ENCODE results near the gene HORMAD2. TPM values are rescaled to one million over a fixed set of nuclear protein-coding genes. Genes with fewer than 3 reads are reported as not detected.

The HORMAD2 gene
- total and polyA plus RNA-seq, 2 donors (not counting 1 experiment from before 2014, with no cell fraction given) = not detected

DNA sequence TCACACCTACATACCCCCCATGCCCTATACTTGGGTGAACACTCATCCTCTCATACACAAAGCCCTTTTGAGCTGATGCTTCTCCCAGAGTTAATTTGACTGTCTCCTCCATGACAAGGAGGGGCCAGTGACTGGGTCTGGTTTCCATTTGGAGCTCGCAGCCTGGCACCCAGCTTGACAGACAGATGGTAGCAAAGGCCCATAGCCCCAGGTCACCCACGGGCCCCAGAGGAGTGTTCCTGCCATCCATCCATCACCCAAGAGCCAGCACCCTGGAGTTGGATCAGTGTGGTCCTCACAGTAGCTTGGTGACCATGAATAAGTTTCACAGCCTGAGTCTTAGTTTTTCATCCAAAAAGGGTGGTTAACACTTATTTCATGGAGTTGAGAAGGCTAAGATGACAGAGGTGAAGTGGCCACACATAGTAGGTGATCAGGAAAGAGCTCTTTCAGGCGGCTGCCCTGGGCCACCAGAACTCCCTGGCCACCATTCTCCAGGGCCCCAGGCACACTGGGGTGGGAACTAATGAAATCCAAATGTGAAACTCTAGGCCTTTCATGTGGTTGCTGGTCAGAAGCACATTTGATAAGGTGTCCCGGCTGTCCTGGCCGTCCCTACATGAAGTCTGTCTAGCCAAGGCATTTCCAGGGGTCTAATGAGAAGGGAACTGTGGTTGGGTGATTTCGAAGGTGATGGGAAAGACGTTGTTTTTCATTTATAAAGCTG lies 123.9 kb downstream of the HORMAD2 start:
- H3K4me1 Mint-ChIP-seq = no peaks in the 10 kb centered on the region
- DNase-seq (no peak), ATAC-seq (ENCODE audit: low read depth) (no peak)
- POLR2A ChIA-PET = no interaction called here
- WGBS (ENCODE audit: insufficient coverage) = 84% methylated on average over 6 of the region's 7 CpGs
- Histone ChIP-seq H3K36me3 (replicated peaks in 1 of 2; ENCODE audit: control extremely low read depth in 1 of 2, control insufficient read depth in 1 of 2, extremely low read depth in 1 of 2, insufficient read depth in 2 of 2, low read length in 1 of 2) (no peaks in the 10 kb centered on the region), H3K4me3 (ENCODE audit: control extremely low read depth in 1 of 5, extremely low read depth in 1 of 5, insufficient read depth in 1 of 5, low read depth in 2 of 5, low read length in 4 of 5) (no peak overlapping the region), H3K79me2 (ENCODE audit: control insufficient read depth, insufficient read depth, low read length) (no peaks in the 10 kb centered on the region), H3K4me2 (replicated peaks; ENCODE audit: low read depth, low read length, poor library complexity, severe bottlenecking) (no peak overlapping the region), H3K9ac (ENCODE audit: low read length) (no peak overlapping the region), H2AFZ (ENCODE audit: insufficient read depth, low read depth, low read length, poor library complexity, severe bottlenecking) (no peak overlapping the region), H3K27ac (ENCODE audit: low read length in 2 of 2) (no peak overlapping the region), H4K20me1 (ENCODE audit: control insufficient read depth, insufficient read depth, low read length, poor library complexity, severe bottlenecking) (no peaks in the 10 kb centered on the region), H3K4me1 (ENCODE audit: control insufficient read depth in 2 of 2, insufficient read depth in 2 of 2, low read length in 2 of 2) (no peaks in the 10 kb centered on the region), H3K9me3 (ENCODE audit: control extremely low read depth in 1 of 3, control insufficient read depth in 2 of 3, insufficient read depth in 1 of 3, low read length in 2 of 3) (no peaks in the 10 kb centered on the region), H3K27me3 (replicated peaks in 1 of 4; ENCODE audit: control extremely low read depth in 1 of 4, control insufficient read depth in 3 of 4, insufficient read depth in 4 of 4, low read length in 3 of 4) (no peaks in the 10 kb centered on the region)
- H3K9me3 Mint-ChIP-seq (ENCODE audit: insufficient read depth) = no peaks in the 10 kb centered on the region
- H3K27ac Mint-ChIP-seq = no peak overlapping the region
- intact Hi-C loops (cut with micrococcal nuclease) = no loop called here
- CTCF ChIA-PET = interaction anchor here (0.8 kb wide), 1 partner anchor 19 kb away, joined by 3 read pairs; no protein-coding TSS in a partner anchor
- H3K4me3 Mint-ChIP-seq = no peak overlapping the region
- TF ChIP-seq, protein P1, sequence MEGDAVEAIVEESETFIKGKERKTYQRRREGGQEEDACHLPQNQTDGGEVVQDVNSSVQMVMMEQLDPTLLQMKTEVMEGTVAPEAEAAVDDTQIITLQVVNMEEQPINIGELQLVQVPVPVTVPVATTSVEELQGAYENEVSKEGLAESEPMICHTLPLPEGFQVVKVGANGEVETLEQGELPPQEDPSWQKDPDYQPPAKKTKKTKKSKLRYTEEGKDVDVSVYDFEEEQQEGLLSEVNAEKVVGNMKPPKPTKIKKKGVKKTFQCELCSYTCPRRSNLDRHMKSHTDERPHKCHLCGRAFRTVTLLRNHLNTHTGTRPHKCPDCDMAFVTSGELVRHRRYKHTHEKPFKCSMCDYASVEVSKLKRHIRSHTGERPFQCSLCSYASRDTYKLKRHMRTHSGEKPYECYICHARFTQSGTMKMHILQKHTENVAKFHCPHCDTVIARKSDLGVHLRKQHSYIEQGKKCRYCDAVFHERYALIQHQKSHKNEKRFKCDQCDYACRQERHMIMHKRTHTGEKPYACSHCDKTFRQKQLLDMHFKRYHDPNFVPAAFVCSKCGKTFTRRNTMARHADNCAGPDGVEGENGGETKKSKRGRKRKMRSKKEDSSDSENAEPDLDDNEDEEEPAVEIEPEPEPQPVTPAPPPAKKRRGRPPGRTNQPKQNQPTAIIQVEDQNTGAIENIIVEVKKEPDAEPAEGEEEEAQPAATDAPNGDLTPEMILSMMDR (IDR thresholded peaks at IDR 0.05) = no peak
- no peak for TF ChIP-seq EZH2 (IDR thresholded peaks at IDR 0.05; ENCODE audit: borderline replicate concordance, insufficient read depth, low read depth, low read length, poor library complexity, severe bottlenecking)
- no peaks in the 10 kb centered on the region for H3K27me3 Mint-ChIP-seq

DNA sequence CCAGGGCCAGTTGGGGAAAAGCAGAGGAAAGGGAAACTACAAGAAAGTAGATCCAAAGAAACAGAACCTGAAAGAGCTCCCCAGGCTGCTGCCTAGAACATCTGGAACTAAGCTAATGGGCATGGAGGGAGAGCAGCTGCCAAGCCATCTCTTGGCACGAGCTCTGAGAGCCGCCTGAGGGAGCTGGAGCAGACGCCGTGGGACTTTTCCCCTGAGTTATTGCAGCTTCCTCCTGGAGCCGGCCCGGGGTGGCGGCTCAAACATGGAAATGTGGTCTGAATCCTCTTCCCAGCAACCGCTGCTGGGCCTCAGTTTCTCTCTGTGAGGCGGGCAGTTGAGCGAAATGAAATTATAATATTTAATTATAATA lies 124.5 kb downstream of the HORMAD2 start:
- H3K79me2 ChIP-seq (ENCODE audit: control insufficient read depth, insufficient read depth, low read length) = no peaks in the 10 kb centered on the region
- no peaks in the 10 kb centered on the region for H3K36me3 ChIP-seq (replicated peaks in 1 of 2; ENCODE audit: control extremely low read depth in 1 of 2, control insufficient read depth in 1 of 2, extremely low read depth in 1 of 2, insufficient read depth in 2 of 2, low read length in 1 of 2)
- Mint-ChIP-seq H3K27ac (no peak overlapping the region), H3K27me3 (no peaks in the 10 kb centered on the region), H3K9me3 (ENCODE audit: insufficient read depth) (no peaks in the 10 kb centered on the region), H3K4me3 (no peak overlapping the region), H3K4me1 (no peaks in the 10 kb centered on the region)
- no peaks in the 10 kb centered on the region for H4K20me1 ChIP-seq (ENCODE audit: control insufficient read depth, insufficient read depth, low read length, poor library complexity, severe bottlenecking)
- H3K9me3 ChIP-seq (ENCODE audit: control extremely low read depth in 1 of 3, control insufficient read depth in 2 of 3, insufficient read depth in 1 of 3, low read length in 2 of 3) = no peaks in the 10 kb centered on the region
- H3K4me3 ChIP-seq (ENCODE audit: control extremely low read depth in 1 of 5, extremely low read depth in 1 of 5, insufficient read depth in 1 of 5, low read depth in 2 of 5, low read length in 4 of 5) = no peak overlapping the region
- no peaks in the 10 kb centered on the region for H3K4me1 ChIP-seq (ENCODE audit: control insufficient read depth in 2 of 2, insufficient read depth in 2 of 2, low read length in 2 of 2)
- ChIA-PET POLR2A (no interaction called here), CTCF (interaction anchor here (0.8 kb wide), 1 partner anchor 19 kb away, joined by 3 read pairs; no protein-coding TSS in a partner anchor)
- WGBS (ENCODE audit: insufficient coverage) = 96% methylated on average over 4 of the region's 10 CpGs
- TF ChIP-seq EZH2 (IDR thresholded peaks at IDR 0.05; ENCODE audit: borderline replicate concordance, insufficient read depth, low read depth, low read length, poor library complexity, severe bottlenecking) = no peak
- TF ChIP-seq, protein P1 (IDR thresholded peaks at IDR 0.05) = no peak
- no peak overlapping the region for H3K9ac ChIP-seq (ENCODE audit: low read length)
- H3K4me2 ChIP-seq (replicated peaks; ENCODE audit: low read depth, low read length, poor library complexity, severe bottlenecking) = no peak overlapping the region
- intact Hi-C loops (cut with micrococcal nuclease) = no loop called here
- H2AFZ ChIP-seq (ENCODE audit: insufficient read depth, low read depth, low read length, poor library complexity, severe bottlenecking) = no peak overlapping the region
- no peak for DNase-seq
- H3K27ac ChIP-seq (ENCODE audit: low read length in 2 of 2) = no peak overlapping the region
- ATAC-seq (ENCODE audit: low read depth) = no peak
- H3K27me3 ChIP-seq (replicated peaks in 1 of 4; ENCODE audit: control extremely low read depth in 1 of 4, control insufficient read depth in 3 of 4, insufficient read depth in 4 of 4, low read length in 3 of 4) = no peaks in the 10 kb centered on the region

Data from B cell (primary cell).